ENCODE measurements around the gene IGFLR1.

The IGFLR1 gene, protein sequence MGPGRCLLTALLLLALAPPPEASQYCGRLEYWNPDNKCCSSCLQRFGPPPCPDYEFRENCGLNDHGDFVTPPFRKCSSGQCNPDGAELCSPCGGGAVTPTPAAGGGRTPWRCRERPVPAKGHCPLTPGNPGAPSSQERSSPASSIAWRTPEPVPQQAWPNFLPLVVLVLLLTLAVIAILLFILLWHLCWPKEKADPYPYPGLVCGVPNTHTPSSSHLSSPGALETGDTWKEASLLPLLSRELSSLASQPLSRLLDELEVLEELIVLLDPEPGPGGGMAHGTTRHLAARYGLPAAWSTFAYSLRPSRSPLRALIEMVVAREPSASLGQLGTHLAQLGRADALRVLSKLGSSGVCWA
- 3.0 to 12.0 (median 5.5) reads per million in 4 donors for total RNA-seq

DNA sequence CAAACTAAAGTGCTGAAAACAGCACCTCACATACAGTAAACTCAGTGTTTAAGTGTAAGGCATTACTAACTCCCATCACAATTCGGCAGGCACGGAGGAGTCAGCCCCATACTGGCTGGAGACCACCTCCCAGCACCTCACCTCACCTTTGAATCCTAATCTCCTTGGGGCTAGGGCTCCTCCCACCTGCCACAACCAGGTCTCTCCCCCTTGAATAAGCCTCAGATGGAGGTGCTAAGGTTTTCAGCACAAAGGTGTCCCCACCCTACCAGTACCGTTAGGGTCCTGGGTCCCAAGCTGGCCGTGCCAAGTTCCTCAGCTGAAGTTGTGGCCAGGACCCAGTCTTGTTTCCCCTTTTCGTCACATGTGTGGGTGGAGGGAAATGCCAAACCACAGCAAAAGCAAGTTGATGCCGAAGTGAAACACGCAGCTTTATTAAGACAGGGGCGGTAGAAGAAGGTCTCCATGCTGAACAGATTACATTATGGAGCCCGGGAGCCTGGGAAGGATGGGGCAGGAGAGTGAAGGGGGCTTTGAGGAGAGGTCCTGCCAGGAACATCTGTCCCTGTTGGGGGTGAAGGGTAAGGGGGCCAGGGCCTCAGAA is at the start of gene IGFLR1:
IGFLR1 (minus strand) TSS at position 332 of the 604 bp plus-strand sequence. CDS start 1,272 bp downstream, outside the sequence.
- DNase-seq, result peak in 4 of 5 donors; percentile 39 to 75 (median 54)

DNA sequence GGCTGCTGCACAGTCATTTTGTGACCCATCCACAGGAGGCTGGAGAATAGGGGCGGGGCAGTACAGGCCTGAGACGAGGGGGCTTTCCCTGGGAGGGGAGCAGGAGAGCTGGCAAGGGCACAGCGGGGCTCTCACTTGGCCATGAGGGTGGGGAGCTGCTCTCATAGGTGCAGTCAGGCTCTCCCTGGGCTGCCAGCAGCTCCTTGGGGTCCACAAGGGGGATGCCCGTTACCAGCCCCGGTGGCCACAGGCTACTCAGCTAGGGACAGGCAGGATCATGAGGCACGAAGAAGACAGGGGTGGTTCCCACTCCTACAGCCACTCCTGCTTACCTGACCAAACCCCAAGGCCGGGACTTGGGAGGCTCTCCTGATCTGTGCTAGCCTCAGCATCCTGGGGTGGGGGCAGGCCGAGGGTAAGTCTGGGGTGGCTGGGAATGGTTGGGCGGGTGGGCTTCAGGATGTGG is 49.6 kb upstream of the IGFLR1 start:
- DNase-seq, result no peak

DNA sequence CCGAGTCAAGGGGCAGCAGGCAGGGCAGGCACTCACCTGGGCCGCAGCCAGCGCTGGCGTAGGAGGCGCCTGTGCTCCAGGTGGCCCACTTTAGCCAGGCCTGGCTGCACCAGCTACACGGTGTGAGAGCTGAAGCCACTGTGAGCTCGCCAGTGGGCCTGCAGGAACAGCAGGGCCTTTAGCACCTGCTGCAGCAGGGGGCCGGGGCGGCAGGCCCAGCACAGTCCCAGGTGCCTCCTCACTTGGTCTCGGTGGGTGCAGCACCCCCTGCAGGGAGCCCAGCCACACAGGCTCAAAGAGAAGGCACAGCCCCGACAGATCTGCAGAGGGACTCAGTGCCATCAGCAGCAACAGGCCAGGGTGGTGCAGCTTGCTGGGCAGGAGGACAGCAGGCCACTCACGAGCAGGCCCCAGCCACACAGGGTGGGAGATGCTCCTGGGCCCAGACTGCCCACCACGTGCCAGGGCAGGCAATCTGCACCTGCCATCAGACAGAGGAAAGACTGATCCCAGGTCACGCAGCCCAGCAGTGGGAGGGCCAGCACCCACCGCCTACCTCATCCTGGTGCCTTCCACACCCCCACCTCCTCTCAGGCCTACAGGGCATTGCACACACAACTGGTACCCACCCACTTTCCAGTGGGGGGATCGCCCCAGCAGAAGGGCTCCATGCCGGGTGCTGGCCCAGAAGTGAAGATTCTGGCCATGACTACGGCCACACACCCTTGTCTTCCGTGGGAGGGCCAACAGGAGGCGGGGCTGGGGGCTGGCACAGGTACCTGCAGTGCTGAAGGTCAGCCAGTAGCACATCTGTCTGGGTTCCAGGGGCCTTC is 48.9 kb upstream of the IGFLR1 start:
- no peak for DNase-seq

DNA sequence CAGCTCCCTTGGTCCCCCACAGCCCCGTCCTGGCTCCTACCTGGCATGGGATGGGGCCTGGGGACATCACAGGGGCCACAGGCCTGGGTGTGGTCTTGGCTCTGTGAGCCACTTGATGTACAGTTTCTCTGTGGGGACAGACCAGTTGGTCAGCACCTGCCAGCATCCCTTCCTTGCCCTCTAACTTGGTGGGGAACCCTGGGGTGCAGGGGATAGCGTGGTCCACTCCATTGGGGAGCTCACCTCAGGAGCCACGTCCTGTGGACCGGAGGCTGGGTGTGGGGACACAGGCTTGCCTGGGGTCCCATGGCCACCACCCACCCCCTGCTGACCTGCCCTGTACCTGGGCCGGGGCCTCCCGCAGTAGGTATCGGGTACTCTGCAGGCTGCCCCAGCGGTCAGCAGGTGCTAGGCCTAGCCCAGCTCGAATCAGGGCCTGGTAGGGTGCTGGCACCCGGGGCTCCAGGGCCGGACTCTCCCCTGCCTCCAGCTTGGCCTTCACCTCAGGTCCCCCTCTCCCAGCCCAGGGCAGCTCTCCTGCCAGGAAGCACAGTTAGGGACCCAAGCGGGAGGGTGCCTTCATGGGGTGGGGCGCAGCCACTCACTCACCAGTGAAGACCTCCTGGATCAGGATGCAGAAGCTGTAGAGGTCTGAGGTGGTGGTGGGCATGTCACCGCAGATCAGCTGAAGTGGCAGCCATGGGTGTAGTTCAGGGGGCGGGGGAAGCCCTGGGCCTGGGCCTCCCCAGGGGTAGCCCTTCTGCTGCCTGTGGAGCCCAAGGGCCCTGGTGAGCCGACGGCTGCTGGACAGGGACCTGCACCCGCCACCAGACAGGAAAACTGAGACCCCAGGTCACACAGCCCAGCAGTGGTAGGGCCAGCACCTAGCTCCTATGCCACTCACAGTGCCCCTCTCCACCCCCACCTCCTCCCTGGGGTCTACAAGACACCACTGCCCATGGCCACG is 48.0 kb upstream of the IGFLR1 start:
- no peak for DNase-seq

DNA sequence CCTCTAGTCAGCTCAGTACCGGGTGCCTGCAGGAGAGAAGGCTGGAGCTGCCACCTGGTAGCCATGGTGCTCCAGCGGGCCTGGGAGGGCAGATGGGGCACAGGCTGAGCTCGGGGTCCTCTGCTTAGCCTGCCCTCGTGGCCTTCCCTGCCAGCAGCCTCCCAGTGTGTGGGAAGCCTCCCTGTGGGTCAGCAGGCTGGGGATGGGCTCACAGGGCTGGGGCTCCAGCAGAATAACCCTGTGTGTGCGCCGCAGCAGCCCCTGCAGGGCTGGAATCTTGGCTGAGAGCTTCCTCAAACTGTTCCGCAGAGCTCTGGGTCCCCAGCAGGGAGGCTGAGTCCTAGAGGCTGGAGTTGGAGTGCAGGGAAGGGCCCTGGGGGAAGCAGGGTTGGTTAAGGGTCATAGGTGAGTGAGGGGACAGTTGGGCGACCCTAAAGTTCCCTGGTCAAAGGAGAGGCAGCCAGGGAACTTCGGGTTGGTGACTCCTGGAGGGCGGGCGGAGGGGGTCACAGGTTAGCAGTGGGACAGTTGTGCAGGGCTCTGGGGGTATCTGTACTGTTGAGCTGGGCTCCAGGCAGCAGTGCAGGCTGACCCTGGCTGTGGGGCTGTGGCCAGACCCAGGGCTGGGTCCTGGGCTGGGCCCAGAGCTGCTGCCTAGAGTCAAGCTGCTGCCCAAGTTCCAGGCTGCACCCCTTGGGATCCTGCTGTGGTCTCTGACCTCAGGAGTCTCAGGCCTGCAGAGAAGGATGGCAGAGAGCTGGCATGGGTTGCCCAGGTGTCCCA is 47.1 kb upstream of the IGFLR1 start:
- no peak for DNase-seq

DNA sequence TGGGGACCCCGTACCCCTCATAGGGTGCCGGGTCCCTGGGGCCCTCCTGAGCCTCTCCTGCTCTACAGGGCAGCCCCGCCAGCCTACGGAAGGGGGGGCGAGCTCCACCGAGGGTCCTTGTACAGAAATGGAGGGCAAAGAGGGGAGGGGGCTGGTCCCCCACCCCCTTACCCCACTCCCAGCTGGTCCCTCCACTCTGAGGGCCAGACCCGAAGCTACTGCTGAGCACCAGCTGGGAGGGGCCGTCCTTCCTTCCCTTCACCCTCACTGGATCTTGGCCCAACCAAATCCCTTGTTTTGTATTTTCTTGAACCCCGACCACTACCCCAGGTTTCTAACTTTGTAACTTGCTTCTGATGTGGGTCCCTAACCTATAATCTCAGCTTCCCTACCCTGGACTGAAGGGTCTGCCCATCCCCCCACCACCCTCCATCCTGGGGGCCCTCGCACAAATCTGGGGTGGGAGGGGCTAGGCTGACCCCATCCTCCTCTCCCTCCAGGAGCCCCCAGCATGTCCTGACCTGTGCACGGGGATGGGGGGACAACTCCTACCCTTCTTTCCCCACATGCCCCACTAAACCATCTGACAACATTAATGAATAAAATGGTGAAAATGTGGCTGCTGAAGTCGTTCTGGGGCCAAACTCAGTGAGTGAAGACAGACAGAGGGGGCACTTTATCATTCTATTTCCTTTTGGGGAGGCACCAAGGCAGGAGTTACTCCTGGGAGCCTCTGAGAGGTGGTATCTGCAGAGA is 46.1 kb upstream of the IGFLR1 start:
- no peak for DNase-seq

DNA sequence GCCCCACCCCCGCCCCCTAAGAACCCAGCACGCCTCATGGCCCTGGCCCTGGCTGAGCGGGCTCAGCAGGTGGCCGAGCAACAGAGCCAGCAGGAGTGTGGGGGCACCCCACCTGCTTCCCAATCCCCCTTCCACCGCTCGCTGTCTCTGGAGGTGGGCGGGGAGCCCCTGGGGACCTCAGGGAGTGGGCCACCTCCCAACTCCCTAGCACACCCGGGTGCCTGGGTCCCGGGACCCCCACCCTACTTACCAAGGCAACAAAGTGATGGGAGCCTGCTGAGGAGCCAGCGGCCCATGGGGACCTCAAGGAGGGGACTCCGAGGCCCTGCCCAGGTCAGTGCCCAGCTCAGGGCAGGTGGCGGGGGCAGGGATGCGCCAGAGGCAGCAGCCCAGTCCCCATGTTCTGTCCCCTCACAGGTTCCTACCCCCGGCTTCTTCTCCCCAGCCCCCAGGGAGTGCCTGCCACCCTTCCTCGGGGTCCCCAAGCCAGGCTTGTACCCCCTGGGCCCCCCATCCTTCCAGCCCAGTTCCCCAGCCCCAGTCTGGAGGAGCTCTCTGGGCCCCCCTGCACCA is 45.1 kb upstream of the IGFLR1 start:
- DNase-seq, result no peak

DNA sequence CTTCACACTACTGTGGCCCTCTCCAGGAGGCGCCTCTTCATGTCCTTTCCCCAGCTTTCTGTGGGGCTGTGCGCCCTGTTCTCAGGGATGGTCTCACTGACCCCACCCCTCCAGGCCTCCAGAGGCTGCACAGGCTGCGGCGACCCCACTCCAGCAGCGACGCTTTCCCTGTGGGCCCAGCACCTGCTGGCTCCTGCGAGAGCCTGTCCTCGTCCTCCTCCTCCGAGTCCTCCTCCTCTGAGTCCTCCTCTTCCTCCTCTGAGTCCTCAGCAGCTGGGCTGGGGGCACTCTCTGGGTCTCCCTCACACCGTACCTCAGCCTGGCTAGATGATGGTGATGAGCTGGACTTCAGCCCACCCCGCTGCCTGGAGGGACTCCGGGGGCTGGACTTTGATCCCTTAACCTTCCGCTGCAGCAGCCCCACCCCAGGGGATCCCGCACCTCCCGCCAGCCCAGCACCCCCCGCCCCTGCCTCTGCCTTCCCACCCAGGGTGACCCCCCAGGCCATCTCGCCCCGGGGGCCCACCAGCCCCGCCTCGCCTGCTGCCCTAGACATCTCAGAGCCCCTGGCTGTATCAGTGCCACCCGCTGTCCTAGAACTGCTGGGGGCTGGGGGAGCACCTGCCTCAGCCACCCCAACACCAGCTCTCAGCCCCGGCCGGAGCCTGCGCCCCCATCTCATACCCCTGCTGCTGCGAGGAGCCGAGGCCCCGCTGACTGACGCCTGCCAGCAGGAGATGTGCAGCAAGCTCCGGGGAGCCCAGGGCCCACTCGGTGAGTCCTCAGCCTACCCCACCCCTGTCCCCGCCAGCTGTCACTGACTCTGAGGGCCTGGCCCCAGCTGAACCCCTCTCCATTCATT is 44.3 kb upstream of the IGFLR1 start:
- no peak for DNase-seq

DNA sequence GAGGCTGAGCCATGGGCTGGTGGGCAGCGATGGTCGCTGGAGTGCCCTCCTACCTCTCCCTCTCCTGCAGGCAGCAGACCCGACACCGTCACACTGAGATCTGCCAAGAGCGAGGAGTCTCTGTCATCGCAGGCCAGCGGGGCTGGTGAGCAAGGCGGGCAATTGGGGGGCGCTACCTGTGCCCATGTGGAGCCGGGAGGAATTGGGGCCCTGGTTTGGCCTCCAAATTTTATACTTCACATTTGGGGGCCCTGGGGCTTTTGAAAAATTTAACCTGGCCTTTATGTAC is 43.0 kb upstream of the IGFLR1 start:
- no peak for DNase-seq

DNA sequence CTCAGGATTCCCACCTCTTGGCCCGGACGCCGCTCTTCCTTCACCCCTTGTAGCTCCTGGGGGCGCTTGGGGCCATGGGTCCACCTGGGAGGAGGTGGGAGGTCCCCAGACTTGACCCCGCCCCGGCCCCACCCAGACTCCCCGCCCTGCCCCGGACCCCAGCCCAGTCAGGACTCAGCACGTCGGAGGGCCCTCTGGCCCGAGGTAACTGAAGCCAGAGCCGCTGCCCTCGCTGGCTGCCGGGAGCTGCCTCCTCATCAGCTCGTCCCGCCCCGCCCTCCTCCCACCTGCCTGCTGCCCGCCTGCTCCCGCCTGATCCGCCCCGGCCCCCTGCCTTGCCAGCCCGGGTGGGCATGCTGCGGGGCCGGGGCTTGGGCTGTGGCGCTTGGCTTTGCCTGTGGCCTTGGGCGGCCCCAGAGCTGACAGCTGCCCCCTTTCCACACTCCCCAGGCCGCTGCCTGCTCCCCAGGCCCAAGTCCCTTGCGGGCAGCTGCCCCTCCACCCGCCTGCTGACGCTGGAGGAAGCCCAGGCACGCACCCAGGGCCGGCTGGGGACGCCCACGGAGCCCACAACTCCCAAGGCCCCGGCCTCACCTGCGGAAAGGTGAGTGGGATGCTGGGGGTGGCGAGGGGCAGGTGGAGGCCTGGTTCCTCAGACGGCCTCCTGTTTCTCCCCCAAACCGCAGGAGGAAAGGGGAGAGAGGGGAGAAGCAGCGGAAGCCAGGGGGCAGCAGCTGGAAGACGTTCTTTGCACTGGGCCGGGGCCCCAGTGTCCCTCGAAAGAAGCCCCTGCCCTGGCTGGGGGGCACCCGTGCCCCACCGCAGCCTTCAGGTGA is 42.5 kb upstream of the IGFLR1 start:
- no peak for DNase-seq

DNA sequence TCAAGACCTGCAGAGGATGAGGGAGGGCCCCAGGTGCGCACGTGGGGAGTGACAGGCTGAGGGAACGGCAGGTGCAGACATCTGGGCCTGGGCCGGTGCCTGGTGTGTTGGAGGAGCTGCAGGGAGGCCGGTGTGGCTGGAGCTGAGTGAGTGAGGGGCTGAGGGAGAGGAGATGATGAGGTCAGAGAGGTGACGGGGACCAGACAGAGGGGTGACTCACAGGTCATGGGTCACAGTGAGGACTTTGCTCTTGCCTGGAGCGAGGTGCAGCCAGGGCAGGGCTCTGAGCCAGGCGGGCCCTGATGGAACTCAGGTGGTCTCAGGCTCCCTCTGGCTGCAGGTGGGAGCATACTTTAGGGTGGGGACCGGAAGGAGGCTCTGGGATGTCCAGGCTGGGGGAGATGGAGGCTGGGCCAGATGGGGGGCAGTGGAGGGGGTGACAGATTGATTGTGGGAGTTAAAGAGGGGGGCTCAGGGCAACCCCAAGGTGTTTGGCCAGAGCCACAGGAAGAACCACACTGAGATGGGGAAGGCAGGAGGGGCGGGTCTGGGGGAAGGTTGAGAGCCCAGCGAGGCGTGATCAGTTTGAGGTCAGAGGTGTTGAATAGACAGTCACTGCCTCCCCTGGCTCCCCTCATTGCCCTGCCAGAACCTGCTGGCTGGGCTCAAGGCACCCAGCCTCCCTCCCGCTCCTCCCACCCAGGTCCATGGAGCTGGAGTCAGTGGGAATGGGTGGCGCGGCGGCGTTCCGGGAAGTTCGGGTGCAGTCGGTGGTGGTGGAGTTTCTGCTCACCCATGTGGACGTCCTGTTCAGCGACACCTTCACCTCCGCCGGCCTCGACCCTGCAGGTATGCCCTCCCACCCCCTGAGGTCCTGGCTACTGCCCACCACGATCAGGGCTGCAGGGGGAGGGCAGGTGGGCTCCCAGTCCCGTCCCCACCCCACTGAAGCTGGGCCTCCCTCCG is 41.5 kb upstream of the IGFLR1 start:
- DNase-seq, result no peak

DNA sequence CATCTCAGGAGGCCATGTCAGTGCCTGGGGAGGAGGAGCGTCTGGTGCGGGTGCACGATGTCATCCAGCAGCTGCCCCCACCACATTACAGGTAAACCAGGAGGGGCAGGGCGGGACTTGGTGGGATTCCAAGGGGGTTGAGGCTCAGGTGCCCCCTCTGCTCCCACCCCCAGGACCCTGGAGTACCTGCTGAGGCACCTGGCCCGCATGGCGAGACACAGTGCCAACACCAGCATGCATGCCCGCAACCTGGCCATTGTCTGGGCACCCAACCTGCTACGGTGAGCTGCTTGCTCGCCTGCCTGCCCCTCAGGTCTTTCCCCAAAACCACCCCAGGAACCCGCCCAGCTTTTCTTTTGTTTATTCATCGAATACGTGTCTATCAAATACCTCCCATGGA is 40.3 kb upstream of the IGFLR1 start:
- DNase-seq, result no peak

DNA sequence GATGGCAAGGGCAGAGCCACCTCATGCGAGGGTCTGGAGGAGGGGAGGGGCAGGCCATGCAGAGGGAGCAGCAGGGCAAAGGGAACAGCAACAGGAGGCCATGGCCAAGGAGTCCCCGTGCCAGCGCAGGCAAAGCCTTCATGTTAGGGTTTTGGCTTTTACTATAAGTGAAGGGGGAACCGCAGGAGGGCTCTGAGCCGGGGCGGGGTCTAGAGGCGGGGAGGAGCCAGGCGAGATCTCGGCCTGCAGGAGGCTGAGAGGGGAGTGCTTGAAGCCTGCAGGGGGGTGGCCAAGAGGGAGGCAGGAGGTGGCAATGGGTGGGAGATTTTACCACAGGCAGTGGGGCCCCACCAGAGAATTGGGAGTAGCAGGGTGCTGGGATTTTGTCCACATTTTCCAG is 39.4 kb upstream of the IGFLR1 start:
- DNase-seq, result no peak

DNA sequence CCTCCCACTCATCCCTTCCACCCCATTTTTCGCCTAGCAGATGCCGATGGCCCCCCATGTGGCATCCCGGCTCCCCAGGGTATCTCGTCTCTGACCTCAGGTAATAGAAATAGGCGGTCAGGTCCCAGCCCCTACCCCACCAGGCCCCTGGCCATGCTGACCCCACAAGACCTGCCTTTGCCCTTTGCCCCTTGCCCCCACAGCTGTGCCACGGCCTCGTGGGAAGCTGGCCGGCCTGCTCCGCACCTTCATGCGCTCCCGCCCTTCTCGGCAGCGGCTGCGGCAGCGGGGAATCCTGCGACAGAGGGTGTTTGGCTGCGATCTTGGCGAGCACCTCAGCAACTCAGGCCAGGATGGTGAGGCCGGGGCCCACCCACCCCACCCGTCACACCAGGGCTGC is 38.5 kb upstream of the IGFLR1 start:
- DNase-seq, result no peak

DNA sequence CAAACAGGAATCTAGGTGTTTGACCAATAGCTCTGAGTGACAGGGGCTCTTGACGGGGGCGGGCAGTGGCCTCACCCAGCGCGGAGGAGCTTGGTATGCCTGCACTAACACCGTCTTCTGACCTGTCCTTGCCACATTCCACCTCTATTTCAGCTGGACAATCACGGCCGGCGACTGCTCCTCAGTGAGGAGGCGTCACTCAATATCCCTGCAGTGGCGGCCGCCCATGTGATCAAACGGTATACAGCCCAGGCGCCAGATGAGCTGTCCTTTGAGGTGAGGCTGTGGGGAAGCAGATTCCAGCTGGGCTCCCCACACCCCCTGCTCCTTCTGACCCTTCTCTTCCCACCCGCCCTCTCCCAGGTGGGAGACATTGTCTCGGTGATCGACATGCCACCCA is 37.8 kb upstream of the IGFLR1 start:
- DNase-seq, result no peak

DNA sequence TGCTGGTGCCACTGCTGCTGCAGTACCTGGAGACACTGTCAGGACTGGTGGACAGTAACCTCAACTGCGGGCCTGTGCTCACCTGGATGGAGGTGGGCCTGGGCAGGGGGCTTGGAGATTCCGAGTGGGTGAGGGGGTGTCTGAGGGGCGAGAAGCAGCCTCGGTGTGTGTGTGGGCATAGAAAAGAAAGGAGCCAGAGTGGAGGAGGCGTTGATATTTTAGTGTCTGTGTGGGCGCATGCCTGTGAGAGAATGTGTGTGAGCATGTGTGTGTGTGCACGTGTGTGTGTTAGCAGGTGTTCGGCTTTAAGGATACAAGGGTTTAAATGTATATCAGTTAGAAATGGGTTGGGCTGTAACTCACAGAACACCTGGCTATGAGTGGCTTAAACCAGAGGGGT is 36.8 kb upstream of the IGFLR1 start:
- no peak for DNase-seq

DNA sequence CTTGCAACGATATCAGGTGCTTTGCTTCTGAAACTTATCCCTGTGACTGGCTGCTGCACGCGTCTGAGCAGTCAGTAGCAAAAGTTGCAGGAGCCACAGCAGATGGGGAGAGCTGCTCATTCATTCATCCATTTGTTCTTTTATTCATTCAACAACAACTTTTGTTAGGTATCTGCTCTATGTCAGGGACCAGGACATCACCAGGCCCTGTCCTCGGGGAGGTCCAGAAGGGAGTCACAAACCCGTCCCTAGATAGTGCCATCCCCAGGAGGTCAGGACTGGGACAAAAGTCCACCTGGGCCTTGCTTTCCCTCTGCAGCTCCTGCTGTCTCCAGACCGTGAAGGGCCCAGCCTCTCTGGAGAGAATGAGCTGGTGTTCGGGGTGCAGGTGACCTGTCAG is 35.7 kb upstream of the IGFLR1 start:
- DNase-seq, result no peak

Measured in T-helper 1 cell (primary cell).